GM23248 (cell line): ENCODE measurements around the gene XPO1. TPM values are rescaled to one million over a fixed set of nuclear protein-coding genes. Genes with fewer than 3 reads are reported as not detected.
A peak's percentile ranks its signal among the peaks of the same experiment; 100 is the strongest.
"Not testable (repeated sequence)": the region's sequence is repeated elsewhere in the genome, so short reads cannot be mapped to it uniquely, and the experiment has no call there.

Experiments
- DNase-seq: peaks from one replicate; pipeline ENCODE4 v3.0.0-alpha.2; 2015
- H2AFZ ChIP-seq: fragments of 200-600 bp; sonication (generic); 2 replicates; pipeline ENCODE4 v1.6.1; 2016; ENCODE audit warnings: antibody characterized with exemption
- H3F3A ChIP-seq: fragments of 200-600 bp; sonication (generic); 2 replicates; pipeline ENCODE4 v1.6.1; 2016; ENCODE audit warnings: mild to moderate bottlenecking, antibody characterized with exemption, mixed run types; ENCODE audit not compliant: insufficient read depth
- H3K27ac ChIP-seq: fragments of 200-600 bp; sonication (generic); 2 replicates; pipeline ENCODE4 v1.5.1; 2016; ENCODE audit warnings: mild to moderate bottlenecking
- H3K27me3 ChIP-seq: fragments of 200-600 bp; sonication (generic); replicated peaks from 2 replicates; pipeline ENCODE4 v1.6.1; 2016; ENCODE audit warnings: mild to moderate bottlenecking; ENCODE audit not compliant: insufficient read depth
- H3K36me3 ChIP-seq: fragments of 200-600 bp; sonication (generic); 2 replicates; pipeline ENCODE4 v1.6.1; 2016; ENCODE audit warnings: low read depth, mild to moderate bottlenecking
- H3K4me1 ChIP-seq: fragments of 200-600 bp; sonication (generic); 2 replicates; pipeline ENCODE4 v1.6.1; 2016; ENCODE audit warnings: mild to moderate bottlenecking; ENCODE audit not compliant: insufficient read depth
- H3K4me2 ChIP-seq: fragments of 200-600 bp; sonication (generic); one replicate; pipeline ENCODE4 v1.6.1; 2016; ENCODE audit warnings: mild to moderate bottlenecking; ENCODE audit not compliant: unreplicated experiment
- H3K4me3 ChIP-seq: fragments of 200-600 bp; sonication (generic); 2 replicates; pipeline ENCODE4 v1.5.1; 2016; ENCODE audit warnings: mild to moderate bottlenecking
- H3K79me2 ChIP-seq: fragments of 200-600 bp; sonication (generic); 2 replicates; pipeline ENCODE4 v1.6.1; 2016; ENCODE audit warnings: mild to moderate bottlenecking; ENCODE audit not compliant: insufficient read depth
- H3K9ac ChIP-seq: fragments of 200-600 bp; sonication (generic); 2 replicates; pipeline ENCODE4 v1.6.1; 2016; ENCODE audit warnings: mild to moderate bottlenecking
- H3K9me2 ChIP-seq: fragments of 200-600 bp; sonication (generic); 2 replicates; pipeline ENCODE4 v1.6.1; 2016; ENCODE audit warnings: mixed run types, mild to moderate bottlenecking, moderate library complexity; ENCODE audit not compliant: insufficient read depth
- H3K9me3 ChIP-seq: fragments of 200-600 bp; sonication (generic); one replicate; pipeline ENCODE4 v1.6.1; 2017; ENCODE audit warnings: low read depth
- H4K20me1 ChIP-seq: fragments of 200-600 bp; sonication (generic); 2 replicates; pipeline ENCODE4 v1.6.0; 2016; ENCODE audit not compliant: insufficient read depth
- EZH2 ChIP-seq: fragments of 200-600 bp; sonication (generic); IDR thresholded peaks from 2 replicates; pipeline ENCODE4 v1.6.1; 2018; ENCODE audit warnings: antibody characterized with exemption, mild to moderate bottlenecking; ENCODE audit not compliant: insufficient read depth, poor library complexity, severe bottlenecking
- EZH2phosphoT487 ChIP-seq: fragments of 200-600 bp; sonication (generic); IDR thresholded peaks from 2 replicates; pipeline ENCODE4 v1.6.1; 2018; ENCODE audit warnings: antibody characterized with exemption, moderate library complexity, mild to moderate bottlenecking, low read depth; ENCODE audit not compliant: insufficient read depth
- WGBS, 2 experiments: methylation state at CpG; one replicate each; pipeline ENCODE4 v1.1.6; 2015 to 2017; ENCODE audit warnings: low lambda C conversion rate in 2 of 2, low coverage in 1 of 2; ENCODE audit errors: missing lambda C conversion rate in 2 of 2; 5-methylcytosine and 5-hydroxymethylcytosine counted together
- in situ Hi-C: fragments of 300-500 bp; cut with MboI; formaldehyde crosslinking; loops from 2 replicates; pipeline ENCODE4 v1.15.0; 2020
- polyA plus RNA-seq: library from polyadenylated mRNA; unstranded; fragments of >200 nt; fragmentation: Nextera tagmentation; extraction: Ambion mirVana; gene quantifications from 2 replicates; pipeline ENCODE4 v1.2.1, GENCODE V29; 2016
- total RNA-seq: library from RNA; depleted of rRNA; stranded (reverse); fragments of >200 nt; shearing (Covaris generic); gene quantifications from 2 replicates; pipeline ENCODE4 v1.2.3, GENCODE V29; 2014

The XPO1 gene
- total and polyA plus RNA-seq, 2 experiments from 2014 or later: 52.3 to 104 TPM

- Histone ChIP-seq H4K20me1 (peaks cover 6% of the 10 kb centered on the region; the same call in 1 of the 2 replicates), H3K4me3 (peak overlapping the region; percentile 89), H3K4me2 (peak overlapping the region; percentile 97), H3K9me3 (no peaks in the 10 kb centered on the region), H3K27ac (peak overlapping the region; percentile 66), H3K9ac (peak overlapping the region; percentile 91), H3K79me2 (peaks cover 87% of the 10 kb centered on the region), H3K27me3 (no peaks in the 10 kb centered on the region), H3F3A (peaks cover 31% of the 10 kb centered on the region), H3K36me3 (no peaks in the 10 kb centered on the region), H3K9me2 (no peaks in the 10 kb centered on the region), H3K4me1 (peaks cover 16% of the 10 kb centered on the region), H2AFZ (peak overlapping the region; percentile 73)
- peak; percentile 42 for DNase-seq
- TF ChIP-seq EZH2phosphoT487: no peak
- no peak for TF ChIP-seq EZH2
- WGBS, 2 experiments: 6 to 8% methylated on average over 8 of the region's 8 CpGs
- in situ Hi-C loops: no loop called here
Observed at GRCh38 chr2:61469424-61470121, 68.6 kb downstream of the XPO1 start.

GRCh38 chr2:61468231-61468630 is 69.9 kb downstream of the XPO1 start:
- H3K9ac ChIP-seq, H2AFZ ChIP-seq, H3K27ac ChIP-seq, H3K36me3 ChIP-seq, H3K4me3 ChIP-seq, H3K4me2 ChIP-seq, H3K9me3 ChIP-seq, H3K9me2 ChIP-seq, in situ Hi-C loops, H3K27me3 ChIP-seq, DNase-seq: not testable (repeated sequence)
- 93% methylated on average over 10 of the region's 10 CpGs for WGBS, 2 experiments
- peaks cover 89% of the 10 kb centered on the region for H3K79me2 ChIP-seq
- peaks cover 19% of the 10 kb centered on the region for H3F3A ChIP-seq
- H3K4me1 ChIP-seq: peaks cover 16% of the 10 kb centered on the region
- peaks cover 11% of the 10 kb centered on the region; the same call in 1 of the 2 replicates for H4K20me1 ChIP-seq

- Histone ChIP-seq H4K20me1 (peaks cover 11% of the 10 kb centered on the region; the same call in 1 of the 2 replicates), H3K4me3 (no peak overlapping the region), H3K27me3 (no peaks in the 10 kb centered on the region), H3K79me2 (peaks cover 100% of the 10 kb centered on the region), H3K36me3 (no peaks in the 10 kb centered on the region), H3K9ac (no peak overlapping the region), H3K9me2 (no peaks in the 10 kb centered on the region), H3K9me3 (no peaks in the 10 kb centered on the region), H3F3A (peaks cover 19% of the 10 kb centered on the region), H3K4me1 (peaks cover 16% of the 10 kb centered on the region), H3K27ac (no peak overlapping the region), H3K4me2 (no peak overlapping the region), H2AFZ (no peak overlapping the region)
- no peak for DNase-seq
- in situ Hi-C loops: no loop called here
- WGBS, 2 experiments: 69 to 80% methylated on average over 3 of the region's 3 CpGs
- TF ChIP-seq EZH2 (no peak), EZH2phosphoT487 (no peak)
Observed at GRCh38 chr2:61465045-61465444, 73.1 kb downstream of the XPO1 start.

GRCh38 chr2:61463769-61464475 is 74.2 kb downstream of the XPO1 start:
- no peaks in the 10 kb centered on the region for H3K9me3 ChIP-seq
- H3K4me2 ChIP-seq: no peak overlapping the region
- no peak for DNase-seq
- no peaks in the 10 kb centered on the region for H3K36me3 ChIP-seq
- no peaks in the 10 kb centered on the region for H3K27me3 ChIP-seq
- in situ Hi-C loops: no loop called here
- H3K4me3 ChIP-seq: no peak overlapping the region
- no peak overlapping the region for H3K27ac ChIP-seq
- H2AFZ ChIP-seq: no peak overlapping the region
- H4K20me1 ChIP-seq: peaks cover 11% of the 10 kb centered on the region; the same call in 1 of the 2 replicates
- H3F3A ChIP-seq: peaks cover 15% of the 10 kb centered on the region; the same call in 1 of the 2 replicates
- 96 to 98% methylated on average over 7 of the region's 7 CpGs for WGBS, 2 experiments
- no peak overlapping the region for H3K9ac ChIP-seq
- no peaks in the 10 kb centered on the region for H3K9me2 ChIP-seq
- H3K4me1 ChIP-seq: peaks cover 20% of the 10 kb centered on the region
- TF ChIP-seq EZH2phosphoT487 (no peak), EZH2 (no peak)
- H3K79me2 ChIP-seq: peaks cover 100% of the 10 kb centered on the region
